ENCODE data around the gene MAP3K21.

DNA sequence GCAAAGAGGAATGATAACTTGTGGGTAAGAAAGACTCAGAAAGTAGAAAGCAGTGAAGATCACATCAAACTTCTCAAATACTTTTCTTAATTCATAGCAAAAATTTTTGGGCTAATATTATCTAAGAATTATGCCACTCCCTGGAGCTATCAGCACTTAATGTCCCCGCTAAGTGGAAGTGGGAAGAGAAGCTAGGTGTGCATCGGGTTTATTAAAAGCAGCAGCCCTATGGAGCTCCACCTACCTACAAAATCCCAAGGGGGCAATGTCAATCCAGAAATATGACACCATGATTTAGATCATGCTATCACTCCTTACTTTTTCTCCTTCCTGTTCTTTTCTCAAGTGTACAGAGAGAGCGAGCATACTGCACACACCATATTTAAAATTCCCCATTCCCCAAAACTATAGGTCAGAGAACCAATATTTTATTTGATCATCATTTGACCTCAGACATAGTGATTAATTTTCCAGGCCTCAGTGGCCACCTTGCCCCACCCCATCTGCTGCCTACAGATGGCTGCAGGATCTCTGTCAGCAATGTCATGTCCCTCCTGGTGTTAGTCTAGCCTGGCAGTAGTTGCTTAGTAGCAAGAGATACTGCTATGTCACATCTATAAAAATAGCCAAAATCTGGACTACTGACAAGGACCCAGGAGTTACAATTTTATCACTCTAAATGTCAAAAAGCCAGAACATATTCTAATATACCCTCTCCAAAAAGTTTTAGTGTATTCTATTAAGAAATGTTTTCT, 66.6 kb downstream of the MAP3K21 start:
- TF ChIP-seq CTCF (IDR thresholded peaks at IDR 0.05), result no peak
- no peak for TF ChIP-seq POLR2A (IDR thresholded peaks at IDR 0.05)

Data from adrenal gland (tissue), 5 donors.